ENCODE data around the gene CERS2. TPM values are rescaled to one million over a fixed set of nuclear protein-coding genes. Genes with fewer than 3 reads are reported as not detected.

Gene CERS2
- total and polyA plus RNA-seq, 2 of the 13 experiments (the other 11 are each of a cell fraction or from before 2014, with no cell fraction given), result 269 to 298 TPM

GRCh38 chr1:150926097-150926741 is 48.4 kb downstream of the CERS2 start, which contains the start of gene SETDB1 (continued):
- TF ChIP-seq ZNF776 (CRISPR knock-in tag; IDR thresholded peaks at IDR 0.05) (no peak), MIXL1 (CRISPR knock-in tag; IDR thresholded peaks at IDR 0.05) (peak; percentile 72; the same call in 1 of the 2 replicates), MAF1 (CRISPR knock-in tag; IDR thresholded peaks at IDR 0.05; ENCODE audit: borderline replicate concordance) (no peak), RFXAP (CRISPR knock-in tag; IDR thresholded peaks at IDR 0.05; ENCODE audit: borderline replicate concordance) (no peak), ZFP1 (CRISPR knock-in tag; IDR thresholded peaks at IDR 0.05) (peak; percentile 64), U2AF1 (optimal IDR thresholded peaks at IDR 0.05; ENCODE audit: low read depth, low read length) (no peak), ZNF589 (CRISPR knock-in tag; conservative IDR thresholded peaks at IDR 0.05) (no peak), ZFP36L1 (CRISPR knock-in tag; IDR thresholded peaks at IDR 0.05) (no peak), HIC2 (CRISPR knock-in tag; IDR thresholded peaks at IDR 0.05; ENCODE audit: low read depth) (no peak; the same call in 1 of the 2 replicates), ZNF576 (CRISPR knock-in tag; IDR thresholded peaks at IDR 0.05) (no peak), ZNF503 (CRISPR knock-in tag; IDR thresholded peaks at IDR 0.05) (no peak), KMT2B (CRISPR knock-in tag; IDR thresholded peaks at IDR 0.05) (peak; percentile 85), ZNF549 (CRISPR knock-in tag; IDR thresholded peaks at IDR 0.05) (no peak), MTF1 (CRISPR knock-in tag; IDR thresholded peaks at IDR 0.05) (no peak), ATF2 (CRISPR knock-in tag; IDR thresholded peaks at IDR 0.05) (peak; percentile 58; the same call in 1 of the 2 replicates), ZNF253 (CRISPR knock-in tag; IDR thresholded peaks at IDR 0.05; ENCODE audit: borderline replicate concordance) (no peak), ZNF275 (CRISPR knock-in tag; IDR thresholded peaks at IDR 0.05; ENCODE audit: borderline replicate concordance) (no peak), PCBP2 (optimal IDR thresholded peaks at IDR 0.05; ENCODE audit: low read depth, low read length, poor library complexity, severe bottlenecking) (no peak), ZNF441 (CRISPR knock-in tag; IDR thresholded peaks at IDR 0.05; ENCODE audit: borderline replicate concordance) (no peak), ZNF350 (CRISPR knock-in tag; IDR thresholded peaks at IDR 0.05; ENCODE audit: borderline replicate concordance, low read depth) (peak; percentile 92), ZNF225 (CRISPR knock-in tag; IDR thresholded peaks at IDR 0.05) (no peak), ETV5 (CRISPR knock-in tag; IDR thresholded peaks at IDR 0.05; ENCODE audit: borderline replicate concordance) (peak; percentile 84), ZNF607 (CRISPR knock-in tag; IDR thresholded peaks at IDR 0.05; ENCODE audit: borderline replicate concordance) (no peak)
